GM20431 (cell line): ENCODE measurements around the gene PRG2.

Experiments
- in situ Hi-C: fragments of 300-500 bp; cut with MseI, MboI; formaldehyde crosslinking; loops from one replicate; pipeline ENCODE4 v1.15.0; 2020; ENCODE audit warnings: low sequenced_read_pairs; ENCODE audit not compliant: unreplicated experiment

Gene PRG2

GRCh38 chr11:57390535-57390934, at the start of gene PRG2:
Gene PRG2 (minus strand): TSS chr11:57390650. CDS start chr11:57389944, 706 bp downstream.
- in situ Hi-C loops: no loop called here

GRCh38 chr11:57439786-57440185, 49.3 kb upstream of the PRG2 start:
- in situ Hi-C loops: no loop called here

GRCh38 chr11:57438345-57439285, 48.2 kb upstream of the PRG2 start:
- in situ Hi-C loops: no loop called here

GRCh38 chr11:57436031-57436430, 45.6 kb upstream of the PRG2 start:
- in situ Hi-C loops: no loop called here

GRCh38 chr11:57434640-57435546, 44.4 kb upstream of the PRG2 start:
- in situ Hi-C loops: no loop called here

- in situ Hi-C loops: no loop called here
These were observed 42.3 kb upstream of the PRG2 start for GRCh38 chr11:57432714-57433163.

GRCh38 chr11:57432149-57432561, 41.7 kb upstream of the PRG2 start:
- in situ Hi-C loops: no loop called here

GRCh38 chr11:57430952-57431351, 40.5 kb upstream of the PRG2 start:
- in situ Hi-C loops: no loop called here

- in situ Hi-C loops: no loop called here
These were observed 39.5 kb upstream of the PRG2 start for GRCh38 chr11:57429946-57430345.

- in situ Hi-C loops: no loop called here
These were observed 38.2 kb upstream of the PRG2 start for GRCh38 chr11:57428643-57429042.

- in situ Hi-C loops: no loop called here
These were observed 37.3 kb upstream of the PRG2 start for GRCh38 chr11:57427727-57428082.

GRCh38 chr11:57426929-57427726, 36.7 kb upstream of the PRG2 start, which contains the start of gene SLC43A3:
Gene SLC43A3 (minus strand): TSS chr11:57427121. CDS start chr11:57426172, 949 bp downstream.
- in situ Hi-C loops: no loop called here

- in situ Hi-C loops: no loop called here
These were observed 36.0 kb upstream of the PRG2 start for GRCh38 chr11:57426439-57426928.

GRCh38 chr11:57425565-57426438, 35.4 kb upstream of the PRG2 start:
- in situ Hi-C loops: no loop called here

- in situ Hi-C loops: no loop called here
These were observed 34.5 kb upstream of the PRG2 start for GRCh38 chr11:57424792-57425564.

GRCh38 chr11:57424137-57424791, 33.8 kb upstream of the PRG2 start:
- in situ Hi-C loops: no loop called here

- in situ Hi-C loops: no loop called here
These were observed 32.2 kb upstream of the PRG2 start for GRCh38 chr11:57422669-57423068.

- in situ Hi-C loops: no loop called here
These were observed 31.4 kb upstream of the PRG2 start for GRCh38 chr11:57421805-57422204.
